ENCODE measurements around the gene NSUN4.

DNA sequence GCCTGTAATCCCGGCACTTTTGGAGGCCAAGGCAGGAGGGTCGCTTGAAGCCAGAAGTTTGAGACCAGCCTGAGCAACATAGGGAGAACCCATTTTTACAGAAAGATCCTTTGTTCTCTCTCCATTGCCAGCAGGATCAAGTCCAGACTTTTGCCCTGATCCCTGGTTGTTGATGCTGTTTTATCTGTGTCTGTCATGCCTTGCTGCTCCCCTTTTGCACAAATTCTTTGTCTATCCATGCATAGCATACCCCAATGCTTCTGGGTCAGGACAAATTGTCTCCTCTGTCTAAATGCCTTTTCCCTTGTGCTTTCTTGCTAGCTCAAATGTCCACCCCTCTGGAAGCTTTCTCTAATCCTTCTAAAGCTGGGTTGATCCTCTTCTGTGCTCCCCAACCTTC, 28.2 kb downstream of the NSUN4 start:
- no peak for TF ChIP-seq CTCF (IDR thresholded peaks at IDR 0.05)
- no peak for TF ChIP-seq EP300 (IDR thresholded peaks at IDR 0.05)

Measured in ovary (tissue), 3 donors.